GM10847 (cell line): Measurements from ENCODE around the gene IL1R1.

Source experiments
- POLR2A ChIP-seq: IDR thresholded peaks from 2 replicates; pipeline ENCODE4 v1.6.1; 2011; ENCODE audit not compliant: insufficient read length; ENCODE audit errors: extremely low read depth

IL1R1 gene

DNA sequence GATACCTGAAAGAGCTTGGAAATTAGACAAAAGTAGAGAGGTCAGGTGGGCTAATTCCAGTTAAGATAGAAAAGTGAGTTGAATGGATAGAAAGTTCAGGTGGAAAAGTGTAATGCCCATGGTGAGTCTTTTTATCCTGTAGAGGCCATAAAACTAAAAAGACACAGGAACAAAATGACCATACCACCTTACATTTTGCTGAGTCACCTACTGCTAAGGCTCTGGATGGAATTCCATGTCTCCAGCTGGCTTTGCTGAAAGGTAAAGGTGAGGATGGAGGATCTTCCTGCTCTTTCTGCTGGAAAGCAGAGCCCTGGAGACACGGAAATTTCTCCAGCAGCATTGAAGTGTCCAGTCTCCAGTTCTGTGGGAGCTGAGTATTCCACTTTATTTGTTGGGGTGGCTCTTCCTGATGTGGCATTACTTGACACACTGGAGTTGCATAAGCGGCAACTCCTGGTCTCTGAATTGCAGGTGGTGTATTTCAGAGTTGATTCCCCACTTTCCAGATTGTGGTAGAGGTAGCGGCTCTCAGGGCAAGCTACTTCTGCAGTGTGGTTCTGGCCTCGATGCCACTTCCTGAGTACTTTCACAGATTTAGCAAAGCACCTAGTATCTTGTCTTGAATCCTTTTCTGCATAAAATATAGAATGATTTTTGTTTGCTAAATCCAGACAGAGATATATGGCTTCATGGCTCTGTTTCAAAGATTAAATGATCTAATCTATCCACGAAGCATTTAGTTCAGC, 55.0 kb downstream of the IL1R1 start:
- no peak for TF ChIP-seq POLR2A

DNA sequence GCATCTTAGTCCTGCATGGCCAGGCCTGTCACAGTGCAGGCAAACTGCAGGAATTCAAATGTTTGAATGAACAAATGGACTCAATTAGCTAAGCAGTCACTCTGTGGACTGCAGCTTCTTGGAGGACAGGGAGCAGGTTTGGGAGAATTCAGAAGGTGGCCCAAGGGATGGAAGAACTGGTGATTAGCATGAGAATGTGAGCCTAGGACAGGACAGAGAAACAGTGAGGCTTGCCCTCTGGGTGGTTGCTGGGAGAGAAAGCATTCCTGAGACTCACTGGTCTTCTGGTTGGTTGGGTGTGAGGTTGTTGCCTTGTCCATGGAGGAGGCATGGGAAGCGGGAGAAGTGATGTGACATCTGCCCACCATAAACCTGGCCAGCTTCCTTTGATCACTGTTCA, 58.0 kb downstream of the IL1R1 start:
- TF ChIP-seq POLR2A, result no peak

DNA sequence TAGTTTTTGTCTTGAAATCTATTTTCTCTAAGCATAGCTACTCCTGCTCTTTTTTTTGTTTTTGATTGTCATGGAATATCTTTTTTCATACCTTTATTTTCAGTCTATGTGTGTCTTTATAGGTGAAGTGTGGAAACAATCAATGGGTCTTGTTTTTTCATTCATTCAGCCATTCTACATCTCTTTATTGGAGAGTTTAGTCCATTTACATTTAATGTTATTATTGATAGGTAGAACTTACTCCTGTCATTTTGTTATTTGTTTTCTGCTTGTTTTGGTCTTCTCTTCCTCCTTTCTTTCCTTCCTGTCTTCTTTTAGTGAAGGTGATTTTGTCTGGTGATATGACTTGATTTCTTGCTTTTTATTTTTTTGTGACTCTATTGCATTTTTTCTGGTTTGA, 62.1 kb downstream of the IL1R1 start:
- TF ChIP-seq POLR2A, result no peak

DNA sequence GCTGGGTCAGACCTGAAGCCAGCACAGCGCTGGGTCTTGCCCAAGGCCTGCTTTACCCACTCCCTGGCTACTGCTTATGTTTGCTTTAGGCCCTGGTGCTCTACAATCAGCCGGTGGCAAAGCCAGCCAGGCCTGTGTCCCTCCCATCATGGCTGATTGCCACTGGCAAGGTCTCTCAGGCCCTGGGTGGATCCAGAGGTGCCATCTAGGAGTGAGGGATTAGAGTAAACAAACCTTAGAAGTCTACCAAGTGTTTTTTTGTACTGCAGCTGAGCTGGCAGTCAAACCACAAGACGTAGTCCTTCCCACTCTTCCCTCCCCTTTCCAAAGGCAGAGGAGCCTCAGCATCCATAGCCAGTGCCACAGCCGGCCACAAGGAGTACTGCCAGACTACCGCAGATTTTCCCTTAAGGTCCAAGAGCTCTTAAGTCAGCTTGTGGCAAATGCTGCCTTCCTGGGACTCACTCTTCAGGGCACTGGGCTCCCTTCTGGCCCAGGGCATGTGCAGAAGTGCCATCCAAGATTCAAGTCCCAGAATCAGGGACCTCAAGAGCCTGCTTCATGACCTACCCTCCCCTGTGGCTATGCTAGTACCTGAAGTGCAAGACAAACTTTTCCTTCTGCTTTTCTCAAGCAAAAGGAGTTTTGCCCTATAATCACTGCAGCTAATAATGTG, 64.3 kb downstream of the IL1R1 start:
- no peak for TF ChIP-seq POLR2A

DNA sequence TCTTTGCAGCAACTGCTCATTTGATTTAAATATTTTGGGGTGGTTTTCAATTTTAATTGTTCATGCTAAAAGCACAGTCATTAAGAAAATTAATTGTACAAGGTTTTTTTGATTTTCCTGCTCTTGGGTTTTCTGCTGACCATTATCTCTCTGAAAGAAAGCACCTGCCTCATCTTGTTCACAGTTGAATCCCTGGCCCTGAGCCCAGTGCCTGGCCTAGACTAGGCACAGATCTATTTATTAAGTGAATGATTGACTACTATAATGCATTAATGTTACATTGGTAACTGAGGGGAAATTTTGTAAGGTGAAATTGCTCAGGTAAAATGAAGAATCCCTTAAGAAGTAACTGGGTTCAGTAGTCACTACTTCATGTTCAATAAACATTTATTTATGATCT, 66.2 kb downstream of the IL1R1 start:
- no peak for TF ChIP-seq POLR2A

DNA sequence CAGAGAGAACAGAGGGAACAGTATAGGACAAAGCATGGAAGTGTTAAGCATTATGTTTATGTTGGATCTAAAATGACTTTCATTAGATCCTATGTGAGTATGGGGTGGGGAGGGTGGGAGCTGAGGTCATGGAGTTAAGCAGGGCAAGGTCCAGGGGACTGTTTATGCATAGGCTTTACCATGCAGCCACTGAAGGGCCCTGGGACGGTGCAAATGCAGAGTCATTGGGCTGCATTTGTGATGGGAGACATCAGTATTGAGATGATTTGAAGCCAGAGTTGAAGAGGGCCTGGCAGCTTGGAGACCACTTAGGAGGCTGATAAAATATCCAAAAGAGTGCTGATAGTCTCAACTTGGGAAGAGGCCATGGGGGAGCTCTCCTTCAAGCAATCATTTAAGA, 66.9 kb downstream of the IL1R1 start:
- no peak for TF ChIP-seq POLR2A

DNA sequence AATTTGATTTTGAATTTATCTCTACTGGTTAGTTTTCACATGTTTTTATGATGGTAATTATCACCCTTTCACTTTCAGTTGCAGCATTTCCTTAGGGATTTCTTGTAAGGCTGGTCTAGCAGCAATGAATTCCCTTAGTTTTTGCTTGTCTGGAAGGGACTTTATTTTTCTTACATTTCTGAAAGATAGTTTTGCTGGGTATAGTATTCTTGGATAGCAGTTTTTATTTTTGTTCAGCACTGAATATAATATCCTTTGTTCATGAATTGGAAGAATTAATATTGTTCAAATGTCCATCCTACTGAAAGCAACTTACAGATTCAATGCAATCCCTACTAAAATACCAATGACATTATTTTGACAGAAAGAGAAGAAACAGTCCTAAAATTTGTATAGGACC, 74.5 kb downstream of the IL1R1 start:
- no peak for TF ChIP-seq POLR2A

DNA sequence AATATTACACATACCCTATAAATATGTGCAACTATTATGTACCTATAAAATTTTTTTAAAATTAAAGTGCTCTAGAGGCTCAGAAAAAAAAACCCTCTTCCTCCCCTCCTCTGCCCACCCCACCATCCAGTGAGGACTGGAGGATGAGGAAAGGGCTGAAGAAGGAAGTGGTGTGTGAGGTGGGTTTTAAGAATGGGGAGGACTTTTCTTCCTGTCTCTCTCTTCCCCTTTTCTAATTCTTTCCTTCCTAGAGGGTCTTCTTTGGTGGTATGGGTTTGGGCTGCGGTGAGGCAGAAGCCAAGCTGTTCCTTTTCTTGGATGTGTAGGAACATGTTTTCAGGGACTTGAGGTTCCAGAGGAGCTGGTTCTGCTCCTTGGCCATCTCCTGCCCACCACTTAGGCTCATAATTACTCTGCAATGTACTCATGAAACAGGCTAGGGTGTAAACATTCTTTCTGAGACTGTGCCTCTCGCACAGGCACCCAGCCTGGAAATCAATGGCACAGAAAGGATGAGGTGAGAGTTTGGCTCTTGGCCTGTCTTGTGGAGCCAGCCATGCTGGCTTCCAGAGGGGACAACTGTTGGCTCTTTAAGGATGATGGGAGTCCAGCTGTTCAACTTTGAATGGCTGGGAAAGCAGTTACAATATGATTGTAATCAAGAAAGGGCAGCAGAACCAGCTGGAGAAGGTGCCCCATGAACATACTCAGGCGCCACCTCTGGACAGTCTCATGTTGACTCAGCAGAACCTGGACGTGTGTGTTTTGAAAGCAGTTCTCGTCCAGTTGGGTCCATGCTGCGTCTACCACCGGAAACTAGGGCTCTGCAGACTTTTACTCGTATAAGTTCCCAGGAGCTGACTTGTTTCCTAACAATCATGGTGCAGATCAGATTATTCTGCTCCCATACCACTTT, 82.5 kb downstream of the IL1R1 start:
- TF ChIP-seq POLR2A, result no peak

DNA sequence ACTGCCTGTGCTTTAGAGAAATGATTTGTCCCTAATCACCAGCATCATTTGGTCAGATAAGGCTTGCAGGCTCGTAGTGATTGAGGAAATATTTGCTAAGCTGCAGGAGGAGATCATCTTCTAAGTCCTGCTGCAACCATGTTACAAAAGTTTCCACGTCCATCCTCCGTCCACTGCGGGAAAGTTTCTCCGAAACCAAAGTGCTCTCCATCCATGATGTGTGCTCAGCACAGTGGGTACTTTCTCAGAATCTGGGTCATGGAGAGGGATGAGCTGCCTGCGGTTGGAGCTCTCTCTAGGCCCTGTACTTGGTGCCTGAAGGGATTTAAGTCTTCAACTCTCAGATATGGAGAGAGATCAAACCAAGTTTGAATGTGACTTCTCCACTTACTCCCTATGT, 83.6 kb downstream of the IL1R1 start:
- TF ChIP-seq POLR2A, result no peak

DNA sequence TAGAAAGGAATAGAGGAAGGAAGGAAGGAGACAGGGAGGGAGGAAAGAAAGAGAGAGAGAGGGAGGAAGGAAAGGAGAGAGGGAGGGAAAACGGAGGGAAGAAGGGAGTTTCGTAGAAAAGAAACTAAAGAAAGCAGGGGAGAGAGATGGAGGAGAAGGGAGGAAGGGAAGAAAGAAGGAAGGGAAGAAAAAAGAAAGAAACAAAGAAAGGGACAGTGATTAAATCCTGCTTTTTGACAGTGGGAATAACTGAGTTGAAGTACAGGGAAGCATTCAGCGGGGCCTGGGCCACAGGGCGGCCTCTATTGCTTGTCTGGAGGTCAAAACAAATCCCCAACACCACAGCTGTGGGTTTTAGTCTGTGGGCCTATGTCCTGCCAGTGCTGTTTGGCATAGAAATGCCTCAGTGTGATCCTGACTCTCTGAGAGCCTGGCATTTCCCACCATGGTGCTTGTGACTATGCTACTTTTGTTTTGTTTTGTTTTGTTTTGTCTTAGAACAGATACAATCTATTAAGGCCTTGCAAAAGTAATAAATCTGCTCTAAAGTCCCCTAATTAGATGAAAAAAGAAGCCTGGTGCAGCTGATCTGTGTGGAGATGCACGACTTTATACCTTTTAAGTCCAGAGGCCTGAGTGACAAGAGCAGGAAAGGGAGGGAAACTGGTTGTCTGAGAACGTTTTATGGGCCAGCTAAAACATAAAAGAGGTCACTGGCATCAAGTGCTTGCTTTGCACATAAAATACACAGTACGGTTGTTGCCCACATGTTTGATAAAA, 84.3 kb downstream of the IL1R1 start:
- TF ChIP-seq POLR2A, result no peak

DNA sequence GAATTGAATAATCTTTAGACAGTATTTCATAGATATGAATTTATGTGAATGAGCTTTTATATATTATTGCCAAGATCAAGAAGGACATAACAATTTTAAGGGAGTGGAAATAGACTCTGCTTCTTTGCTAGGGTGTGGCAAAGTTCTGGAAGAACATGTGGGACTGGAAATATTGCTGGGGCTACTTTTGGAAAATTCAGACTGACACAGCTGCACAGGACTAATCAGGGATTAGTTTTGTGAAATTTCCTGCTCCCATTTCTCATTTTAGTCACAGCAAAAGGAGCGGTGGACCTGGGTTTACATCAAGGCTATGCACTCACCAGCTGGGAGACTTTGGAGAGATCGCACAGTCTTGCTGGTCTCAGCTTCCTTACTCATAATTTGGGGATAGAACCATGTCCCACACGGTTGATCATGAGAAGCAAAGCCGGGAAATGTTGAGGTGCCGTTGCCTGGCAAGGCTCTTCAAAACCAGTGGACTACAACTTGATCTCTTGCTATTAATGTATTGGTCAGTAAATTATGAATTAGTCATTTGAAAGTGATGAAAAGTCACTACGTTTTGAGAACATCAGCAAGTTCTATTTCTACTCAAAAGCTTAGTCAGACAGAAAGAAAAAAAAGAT, 86.7 kb downstream of the IL1R1 start:
- no peak for TF ChIP-seq POLR2A
